Smooth muscle cell (in vitro differentiated cells): ENCODE data around the gene AMN. TPM values are rescaled to one million over a fixed set of nuclear protein-coding genes. Genes with fewer than 3 reads are reported as not detected.

Source experiments
- DNase-seq: peaks from one replicate; lab custom pipeline; 2025; ENCODE audit not compliant: unreplicated experiment; lab: John Stamatoyannopoulos, UW
- H2AFZ ChIP-seq: fragments of 200-600 bp; sonication (generic); 2 replicates; pipeline ENCODE4 v1.6.0; 2016; ENCODE audit warnings: antibody characterized with exemption, low read depth, mild to moderate bottlenecking
- H3F3A ChIP-seq: fragments of 200-600 bp; sonication (generic); 2 replicates; pipeline ENCODE4 v1.6.0; 2017; ENCODE audit warnings: antibody characterized with exemption, low read depth
- H3K27ac ChIP-seq: fragments of 200-600 bp; sonication (generic); 2 replicates; pipeline ENCODE4 v1.5.1; 2016; ENCODE audit warnings: low read depth, mild to moderate bottlenecking
- H3K27me3 ChIP-seq: fragments of 200-600 bp; sonication (generic); 2 replicates; pipeline ENCODE4 v1.6.1; 2016; ENCODE audit warnings: low read depth, mild to moderate bottlenecking
- H3K36me3 ChIP-seq: fragments of 200-600 bp; sonication (generic); 2 replicates; pipeline ENCODE4 v1.5.1; 2016; ENCODE audit warnings: low read depth
- H3K4me1 ChIP-seq: fragments of 200-600 bp; sonication (generic); 2 replicates; pipeline ENCODE4 v1.5.1; 2016; ENCODE audit warnings: low read depth
- H3K4me2 ChIP-seq: fragments of 200-600 bp; sonication (generic); 2 replicates; pipeline ENCODE4 v1.6.0; 2016; ENCODE audit warnings: mild to moderate bottlenecking
- H3K4me3 ChIP-seq: fragments of 200-600 bp; sonication (generic); 2 replicates; pipeline ENCODE4 v1.5.1; 2016; ENCODE audit warnings: mild to moderate bottlenecking
- H3K79me2 ChIP-seq: fragments of 200-600 bp; sonication (generic); 2 replicates; pipeline ENCODE4 v1.6.0; 2016; ENCODE audit warnings: low read depth, mild to moderate bottlenecking
- H3K9ac ChIP-seq: fragments of 200-600 bp; sonication (generic); 2 replicates; pipeline ENCODE4 v1.6.0; 2016; ENCODE audit warnings: low read depth
- H3K9me3 ChIP-seq: fragments of 200-600 bp; sonication (generic); replicated peaks from 2 replicates; pipeline ENCODE4 v1.5.1; 2016; ENCODE audit warnings: low read depth
- H4K20me1 ChIP-seq: fragments of 200-600 bp; sonication (generic); 2 replicates; pipeline ENCODE4 v1.6.0; 2016; ENCODE audit warnings: low read depth
- CTCF ChIP-seq: fragments of 200-600 bp; sonication (generic); IDR thresholded peaks from 2 replicates; pipeline ENCODE4 v1.5.1; 2017; ENCODE audit warnings: borderline replicate concordance, mild to moderate bottlenecking, antibody characterized with exemption; ENCODE audit not compliant: insufficient read depth, poor library complexity, severe bottlenecking
- WGBS: methylation state at CpG from one replicate; pipeline ENCODE4 v1.1.7; 2016; ENCODE audit warnings: low lambda C conversion rate; 5-methylcytosine and 5-hydroxymethylcytosine counted together
- polyA plus RNA-seq: library from polyadenylated mRNA; unstranded; fragments of >200 nt; fragmentation: Nextera tagmentation; extraction: Ambion mirVana; gene quantifications from 2 replicates; pipeline ENCODE4 v1.2.1, GENCODE V29; 2016
- total RNA-seq: library from RNA; depleted of rRNA; stranded (reverse); fragments of >200 nt; gene quantifications from 2 replicates; pipeline ENCODE4 v1.2.3, GENCODE V29; 2014

Gene AMN
- total and polyA plus RNA-seq, 2 experiments from 2014 or later = 0.31 to 0.65 TPM

GRCh38 chr14:102885737-102886447, 36.6 kb upstream of the AMN start:
- Histone ChIP-seq H3K4me3 (no peak overlapping the region), H3K9me3 (no peaks in the 10 kb centered on the region), H3K27ac (no peak overlapping the region), H3F3A (no peaks in the 10 kb centered on the region), H3K79me2 (no peaks in the 10 kb centered on the region), H3K27me3 (no peaks in the 10 kb centered on the region), H2AFZ (no peak overlapping the region), H3K36me3 (no peaks in the 10 kb centered on the region), H4K20me1 (peaks cover under 1% of the 10 kb centered on the region), H3K4me2 (no peak overlapping the region), H3K9ac (no peak overlapping the region), H3K4me1 (no peaks in the 10 kb centered on the region)
- DNase-seq = no peak
- WGBS = 89% methylated on average over 22 of the region's 22 CpGs
- no peak for TF ChIP-seq CTCF

- no peak for DNase-seq
- 73% methylated on average over 1 of the region's 1 CpG for WGBS
- Histone ChIP-seq H3F3A (peaks cover 6% of the 10 kb centered on the region), H3K4me1 (peaks cover 3% of the 10 kb centered on the region), H3K4me3 (no peak overlapping the region), H3K27ac (no peak overlapping the region), H3K36me3 (no peaks in the 10 kb centered on the region), H3K9ac (no peak overlapping the region), H4K20me1 (peaks cover 25% of the 10 kb centered on the region), H3K9me3 (no peaks in the 10 kb centered on the region), H3K4me2 (no peak overlapping the region), H3K27me3 (no peaks in the 10 kb centered on the region), H3K79me2 (no peaks in the 10 kb centered on the region), H2AFZ (no peak overlapping the region)
- no peak for TF ChIP-seq CTCF
Measured at GRCh38 chr14:102888748-102889147, 33.7 kb upstream of the AMN start.

GRCh38 chr14:102889615-102890014, 32.8 kb upstream of the AMN start:
- Histone ChIP-seq H3K4me1 (peaks cover 3% of the 10 kb centered on the region), H3K27ac (no peak overlapping the region), H3K9ac (no peak overlapping the region), H3K79me2 (no peaks in the 10 kb centered on the region), H3F3A (peaks cover 6% of the 10 kb centered on the region), H3K4me3 (no peak overlapping the region), H4K20me1 (peaks cover 32% of the 10 kb centered on the region), H2AFZ (no peak overlapping the region), H3K36me3 (no peaks in the 10 kb centered on the region), H3K4me2 (no peak overlapping the region), H3K27me3 (no peaks in the 10 kb centered on the region), H3K9me3 (no peaks in the 10 kb centered on the region)
- DNase-seq = no peak
- no peak for TF ChIP-seq CTCF
- WGBS = 98% methylated on average over 7 of the region's 7 CpGs

- WGBS = 95% methylated on average over 15 of the region's 15 CpGs
- Histone ChIP-seq H3F3A (peaks cover 6% of the 10 kb centered on the region), H3K79me2 (no peaks in the 10 kb centered on the region), H3K27ac (no peak overlapping the region), H3K9ac (no peak overlapping the region), H3K9me3 (no peaks in the 10 kb centered on the region), H3K4me2 (no peak overlapping the region), H3K36me3 (no peaks in the 10 kb centered on the region), H3K27me3 (no peaks in the 10 kb centered on the region), H4K20me1 (peaks cover 33% of the 10 kb centered on the region), H3K4me3 (no peak overlapping the region), H3K4me1 (peaks cover 3% of the 10 kb centered on the region), H2AFZ (no peak overlapping the region)
- no peak for DNase-seq
- TF ChIP-seq CTCF = no peak
Measured at GRCh38 chr14:102891111-102891510, 31.4 kb upstream of the AMN start.
